LoVo (cell line): ENCODE measurements around the gene HMGXB4.
"Not testable (repeated sequence)": the region's sequence is repeated elsewhere in the genome, so short reads cannot be mapped to it uniquely, and the experiment has no call there.

Source experiments
- DNase-seq: peaks from one replicate; pipeline ENCODE4 v3.0.0-alpha.2; 2016; ENCODE audit warnings: low spot score

Gene HMGXB4, protein sequence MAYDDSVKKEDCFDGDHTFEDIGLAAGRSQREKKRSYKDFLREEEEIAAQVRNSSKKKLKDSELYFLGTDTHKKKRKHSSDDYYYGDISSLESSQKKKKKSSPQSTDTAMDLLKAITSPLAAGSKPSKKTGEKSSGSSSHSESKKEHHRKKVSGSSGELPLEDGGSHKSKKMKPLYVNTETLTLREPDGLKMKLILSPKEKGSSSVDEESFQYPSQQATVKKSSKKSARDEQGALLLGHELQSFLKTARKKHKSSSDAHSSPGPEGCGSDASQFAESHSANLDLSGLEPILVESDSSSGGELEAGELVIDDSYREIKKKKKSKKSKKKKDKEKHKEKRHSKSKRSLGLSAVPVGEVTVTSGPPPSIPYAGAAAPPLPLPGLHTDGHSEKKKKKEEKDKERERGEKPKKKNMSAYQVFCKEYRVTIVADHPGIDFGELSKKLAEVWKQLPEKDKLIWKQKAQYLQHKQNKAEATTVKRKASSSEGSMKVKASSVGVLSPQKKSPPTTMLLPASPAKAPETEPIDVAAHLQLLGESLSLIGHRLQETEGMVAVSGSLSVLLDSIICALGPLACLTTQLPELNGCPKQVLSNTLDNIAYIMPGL

DNA sequence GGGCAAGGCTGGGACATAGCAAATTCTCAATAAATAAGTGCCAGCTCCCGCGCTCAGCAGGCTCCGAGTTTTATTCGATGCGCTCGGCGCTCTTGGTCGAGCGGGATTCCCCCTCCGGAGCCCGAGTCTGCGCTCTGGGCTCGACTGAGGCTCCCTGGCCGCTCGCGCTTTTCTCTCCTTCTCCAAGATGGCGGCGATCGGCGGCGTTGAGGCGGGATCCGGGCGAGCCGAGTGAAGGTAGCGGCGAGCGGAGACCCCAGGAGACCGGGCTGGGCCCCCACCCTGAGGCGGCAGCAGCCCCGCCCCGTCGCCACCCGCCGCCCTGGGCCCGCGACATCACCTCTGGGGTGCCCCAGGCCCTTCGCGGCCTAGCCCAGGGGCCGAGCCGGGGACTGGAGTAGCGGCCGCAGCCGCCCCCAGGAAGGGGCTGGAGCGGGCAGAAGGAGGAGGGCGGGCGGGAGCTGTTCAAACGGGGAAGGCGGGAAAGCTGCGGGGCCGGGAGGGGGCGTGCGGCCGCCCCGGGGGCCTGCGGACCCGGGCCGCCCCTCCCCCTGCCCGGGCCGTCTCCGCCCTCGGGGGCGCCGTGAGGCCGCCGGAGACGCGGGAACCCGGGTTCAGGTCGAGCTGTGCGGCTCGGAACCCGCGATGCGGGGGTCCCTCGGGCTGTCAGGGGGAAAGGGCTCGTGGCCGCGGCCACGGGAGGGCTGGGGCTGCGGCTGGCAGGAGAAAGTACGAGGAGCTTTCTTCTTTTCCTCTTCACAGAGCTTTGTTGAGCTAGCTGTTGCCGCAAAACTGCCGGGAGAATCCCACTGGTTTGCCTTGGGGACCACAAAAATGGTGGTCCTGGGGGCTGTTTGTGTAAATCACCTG, at the start of gene HMGXB4:
Gene HMGXB4 (plus strand): TSS at position 173 of the 870 bp plus-strand sequence. CDS start 4,898 bp downstream, outside the sequence.
- peak; percentile 83 for DNase-seq

DNA sequence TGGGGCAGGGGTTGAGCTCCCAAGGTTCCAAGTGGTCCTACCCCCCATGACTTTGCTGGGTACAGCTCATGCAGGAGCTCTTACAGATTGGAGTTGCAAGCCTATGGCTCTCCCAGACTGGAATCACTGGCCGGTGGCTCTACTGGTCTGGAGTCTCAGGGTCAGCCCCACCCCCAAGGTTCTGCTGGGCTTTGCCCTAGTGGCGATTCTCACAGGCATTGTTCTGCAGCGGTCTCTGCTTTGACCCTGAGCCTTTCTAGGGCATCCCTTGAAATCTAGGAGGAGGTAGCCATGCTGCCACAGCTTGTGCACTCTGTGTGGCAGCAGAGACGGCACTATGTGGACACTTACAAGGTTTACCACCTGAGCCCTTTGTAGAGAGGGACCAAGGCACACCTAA, 49.3 kb upstream of the HMGXB4 start:
- DNase-seq = no peak

DNA sequence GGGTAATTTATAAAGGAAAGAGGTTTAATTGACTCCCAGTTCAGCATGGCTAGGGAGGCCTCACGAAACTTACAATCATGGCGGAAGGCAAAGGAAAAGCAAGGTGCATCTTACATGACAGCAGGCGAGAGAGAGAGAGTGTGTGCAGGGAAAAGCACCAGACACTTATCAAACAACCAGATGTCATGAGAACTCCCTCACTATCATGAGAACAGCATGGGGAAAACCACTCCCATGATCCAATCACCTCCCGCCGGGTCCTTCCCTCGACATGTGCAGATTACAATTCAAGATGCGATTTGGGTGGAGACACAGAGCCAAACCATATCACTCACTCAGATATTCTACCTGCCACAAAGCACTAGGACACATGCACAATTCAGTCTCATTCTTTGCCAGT, 48.1 kb upstream of the HMGXB4 start:
- DNase-seq = no peak

- no peak for DNase-seq
Observed at GRCh38 chr22:35212009-35212408, 45.3 kb upstream of the HMGXB4 start.

GRCh38 chr22:35212996-35213395, 44.3 kb upstream of the HMGXB4 start:
- no peak for DNase-seq

DNA sequence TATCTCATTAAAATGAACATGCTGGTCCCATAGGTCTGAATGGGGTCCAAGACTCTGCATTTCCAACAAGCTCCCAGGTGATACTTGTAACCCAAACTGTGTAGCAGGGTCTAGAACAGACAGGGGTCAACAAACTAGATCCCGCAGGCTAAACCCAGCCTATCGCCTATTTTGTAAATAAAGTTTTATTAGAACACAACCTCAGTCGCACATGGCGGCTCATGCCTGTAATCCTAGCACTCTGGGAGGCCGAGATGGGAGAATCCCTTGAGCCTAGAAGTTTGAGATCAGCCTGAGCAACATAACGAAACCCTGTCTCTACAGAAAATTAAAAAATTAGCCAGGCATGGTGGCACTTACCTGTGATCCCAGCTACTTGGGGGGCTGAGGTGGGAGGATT, 42.3 kb upstream of the HMGXB4 start:
- DNase-seq = no peak

DNA sequence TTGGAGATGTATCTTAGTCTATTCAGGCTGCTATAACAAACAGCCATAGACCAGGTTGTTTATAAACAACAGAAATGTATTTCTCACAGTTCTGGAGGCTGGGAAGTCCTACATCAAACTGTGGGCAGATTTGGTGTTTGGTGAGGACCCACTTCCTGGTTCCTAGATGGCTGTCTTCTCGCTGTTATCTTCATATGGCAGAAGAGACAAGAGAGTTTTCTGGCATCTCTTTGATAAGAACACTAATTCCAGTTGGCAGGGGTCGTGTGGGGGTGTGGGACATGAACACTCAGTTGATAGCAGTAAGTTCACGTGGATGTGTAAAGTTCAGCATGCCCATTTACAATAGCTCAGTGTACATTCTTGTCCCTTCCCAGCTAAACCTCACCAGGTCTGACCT, 41.3 kb upstream of the HMGXB4 start:
- DNase-seq = no peak

DNA sequence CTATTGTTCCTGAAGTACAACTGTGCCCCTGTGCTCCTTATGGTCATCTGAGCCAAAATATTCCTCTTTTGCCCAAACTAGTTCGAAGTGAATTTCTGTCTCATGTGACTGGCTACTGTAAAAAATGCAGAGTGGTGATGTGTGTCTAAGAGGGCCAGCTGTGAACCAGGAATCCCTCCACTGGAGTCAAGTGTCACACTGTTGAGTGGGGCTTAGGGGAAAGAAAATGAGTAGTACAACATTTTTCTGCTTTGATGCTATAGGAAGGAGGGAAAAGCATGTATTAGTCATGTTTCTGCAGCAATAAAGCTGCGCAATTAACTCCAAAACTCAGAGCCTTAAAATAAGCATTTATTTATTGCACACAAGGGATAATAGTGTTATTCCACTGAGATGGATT, 39.8 kb upstream of the HMGXB4 start:
- no peak for DNase-seq

DNA sequence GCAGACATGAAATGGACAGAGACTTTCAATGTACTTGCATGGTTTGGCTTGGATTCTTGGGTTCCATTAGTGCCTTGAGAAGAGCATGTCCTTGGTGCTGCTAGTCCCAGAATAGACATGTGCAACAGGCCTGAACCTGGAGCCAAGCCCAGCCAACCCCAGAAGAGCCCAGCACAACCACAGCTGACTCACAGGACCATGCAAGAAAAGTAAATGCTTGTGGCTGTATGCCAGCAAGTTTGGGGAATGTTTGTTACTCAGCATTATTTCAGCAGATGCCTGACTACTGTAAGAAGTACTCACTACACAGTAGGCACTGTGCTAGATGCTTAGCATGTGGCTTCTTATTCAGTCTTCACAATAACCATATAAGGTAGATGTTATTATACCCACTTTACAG, 39.2 kb upstream of the HMGXB4 start:
- no peak for DNase-seq

GRCh38 chr22:35219012-35219411, 38.3 kb upstream of the HMGXB4 start:
- no peak for DNase-seq

- no peak for DNase-seq
Observed at GRCh38 chr22:35220221-35220620, 37.1 kb upstream of the HMGXB4 start.

DNA sequence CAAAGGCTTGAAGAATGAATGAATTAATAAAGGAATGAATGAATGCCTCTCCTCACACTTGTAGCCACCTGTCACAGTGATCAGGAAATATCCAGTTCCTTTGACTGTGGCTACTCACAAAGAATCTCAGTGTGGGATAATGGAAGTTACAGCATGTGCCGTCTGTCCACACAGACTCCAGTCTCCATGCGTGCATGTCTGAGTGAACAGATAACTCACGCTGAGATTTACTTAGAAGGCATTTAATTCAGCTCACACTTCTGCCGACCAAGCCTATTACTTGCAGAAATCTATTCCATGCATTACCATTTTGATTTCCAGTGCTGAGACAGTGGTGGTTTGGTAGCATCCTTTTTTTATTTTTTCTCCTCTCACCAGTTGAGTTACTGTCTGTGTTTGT, 32.3 kb upstream of the HMGXB4 start:
- DNase-seq = no peak

- DNase-seq = no peak
Observed at GRCh38 chr22:35226958-35227647, 30.2 kb upstream of the HMGXB4 start.

- DNase-seq = no peak
Observed at GRCh38 chr22:35229865-35230264, 27.4 kb upstream of the HMGXB4 start.

GRCh38 chr22:35230417-35230816, 26.9 kb upstream of the HMGXB4 start:
- no peak for DNase-seq

DNA sequence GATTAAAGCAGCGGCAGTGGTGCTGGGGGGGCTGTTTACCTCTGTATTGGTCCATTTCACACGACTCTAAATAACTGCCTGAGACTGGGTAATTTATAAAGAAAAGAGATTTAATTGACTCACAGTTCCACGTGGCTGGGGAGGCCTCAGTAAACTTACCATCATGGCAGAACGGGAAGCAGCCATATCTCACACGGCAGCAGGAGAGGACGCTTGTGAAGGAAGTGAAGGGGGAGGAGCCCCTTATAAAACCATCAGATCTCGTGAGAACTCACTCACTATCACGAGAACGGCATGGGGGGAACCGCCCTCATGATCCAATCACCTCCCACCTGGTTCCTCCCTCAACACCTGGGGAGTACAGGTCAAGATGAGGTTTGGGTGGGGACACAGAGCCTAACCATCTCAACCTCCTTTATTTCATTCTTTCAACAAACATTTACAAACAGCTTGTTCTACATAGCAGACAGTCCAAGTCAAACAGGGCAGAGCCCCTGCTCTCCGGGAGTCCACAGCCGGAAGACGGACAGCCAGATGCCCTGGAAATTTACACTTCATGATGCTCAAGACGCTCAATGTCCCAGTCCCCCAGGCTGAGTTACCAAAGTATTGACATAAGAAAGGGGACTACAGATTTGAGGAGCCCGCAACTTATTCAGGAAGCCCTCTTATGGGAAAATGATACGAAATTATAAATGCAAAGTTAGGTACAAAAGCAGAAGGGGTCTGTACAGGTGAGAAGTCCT, 26.3 kb upstream of the HMGXB4 start:
- DNase-seq = peak; percentile 36

GRCh38 chr22:35231585-35232084, 25.7 kb upstream of the HMGXB4 start:
- peak; percentile 83 for DNase-seq

DNA sequence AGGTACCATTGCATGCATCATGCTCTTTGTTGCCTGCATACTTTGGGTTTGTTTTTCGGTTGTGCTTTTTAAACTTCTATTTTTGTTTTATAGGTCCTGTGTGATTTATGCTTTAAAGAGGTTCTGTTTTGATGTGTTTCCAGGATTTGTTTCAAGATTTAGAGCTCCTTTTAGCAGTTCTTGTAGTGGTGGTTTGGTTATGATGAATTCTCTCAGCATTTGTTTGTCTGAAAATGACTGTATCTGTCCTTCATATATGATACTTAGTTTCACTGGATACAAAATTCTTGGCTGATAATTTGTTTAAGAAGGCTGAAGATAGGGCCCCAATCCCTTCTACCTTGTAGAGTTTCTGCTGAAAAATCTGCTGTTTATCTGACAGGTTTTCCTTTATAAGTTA, 18.5 kb upstream of the HMGXB4 start:
- not testable (repeated sequence) for DNase-seq

DNA sequence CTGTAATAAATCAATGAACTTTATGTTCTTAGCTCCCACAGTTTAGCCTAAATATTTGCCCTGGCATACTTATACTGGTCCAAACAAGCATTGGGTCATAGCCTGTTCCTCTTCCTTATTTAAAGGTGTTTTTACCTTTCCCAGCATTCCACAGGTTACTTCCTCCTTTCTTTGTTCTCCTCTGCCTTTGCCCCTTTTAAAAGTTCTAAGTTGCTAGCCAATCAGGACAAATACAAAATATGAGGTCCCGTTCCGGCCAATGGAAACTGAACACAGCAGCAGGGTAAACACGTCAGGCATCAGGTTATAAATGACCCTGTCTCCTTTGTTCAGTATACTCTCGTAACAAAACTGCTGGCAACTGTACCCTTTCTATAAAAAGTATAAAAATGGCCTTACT, 12.8 kb upstream of the HMGXB4 start:
- not testable (repeated sequence) for DNase-seq

GRCh38 chr22:35250156-35250555, 7.1 kb upstream of the HMGXB4 start:
- DNase-seq = no peak

- no peak for DNase-seq
Observed at GRCh38 chr22:35253946-35254345, 3.3 kb upstream of the HMGXB4 start.
